ENCODE data around the gene CRX. TPM values are rescaled to one million over a fixed set of nuclear protein-coding genes. Genes with fewer than 3 reads are reported as not detected.

Gene CRX
- polyA plus RNA-seq, 1 of the 3 experiments (the other 2 are of a cell fraction), result not detected

GRCh38 chr19:47891923-47892666, 70.4 kb downstream of the CRX start:
- peaks cover 11% of the 10 kb centered on the region; the same call in 1 of the 2 replicates for H3K27me3 ChIP-seq (ENCODE audit: insufficient read depth)
- ChIA-PET CTCF (interaction anchor here (0.8 to 1.5 kb wide), 2 partner anchors 23 to 126 kb away, joined by 3 to 7 read pairs; no protein-coding TSS in a partner anchor), POLR2A (no interaction called here)
- no peaks in the 10 kb centered on the region for H3F3A ChIP-seq (replicated peaks; ENCODE audit: insufficient read depth)
- 27% methylated on average over 7 of the region's 7 CpGs for WGBS (ENCODE audit: low lambda C conversion rate)
- H2AFZ ChIP-seq (ENCODE audit: low read depth), result no peak overlapping the region
- no peak overlapping the region for H3K27ac ChIP-seq (ENCODE audit: low read depth in 2 of 2, low read length in 1 of 2)
- no peak overlapping the region for H3K4me2 ChIP-seq
- no peaks in the 10 kb centered on the region; a peak in 1 of 4 replicates for H3K4me1 ChIP-seq (ENCODE audit: control insufficient read depth in 1 of 2, insufficient read depth in 2 of 2, low read depth in 1 of 2, low read length in 1 of 2)
- DNase-seq, result no peak
- H4K20me1 ChIP-seq (ENCODE audit: insufficient read depth), result no peaks in the 10 kb centered on the region
- H3K36me3 ChIP-seq (replicated peaks in 1 of 2; ENCODE audit: control insufficient read depth in 1 of 2, insufficient read depth in 2 of 2, low read length in 1 of 2), result no peaks in the 10 kb centered on the region
- H3K9me3 ChIP-seq, result no peaks in the 10 kb centered on the region
- TF ChIP-seq FOSL2 (IDR thresholded peaks at IDR 0.05; ENCODE audit: borderline replicate concordance, low read depth) (no peak), CTCF (IDR thresholded peaks at IDR 0.05) (no peak), EZH2phosphoT487 (IDR thresholded peaks at IDR 0.05; ENCODE audit: borderline replicate concordance, low read depth) (no peak), RXRA (IDR thresholded peaks at IDR 0.05; ENCODE audit: borderline replicate concordance, low read depth) (no peak), USF2 (IDR thresholded peaks at IDR 0.05; ENCODE audit: borderline replicate concordance, low read depth, low read length) (no peak), FOXJ3 (CRISPR knock-in tag; IDR thresholded peaks at IDR 0.05) (no peak), SMC3 (IDR thresholded peaks at IDR 0.05; ENCODE audit: low read depth, low read length) (no peak), RFX5 (IDR thresholded peaks at IDR 0.05; ENCODE audit: low read length) (no peak), EP300 (IDR thresholded peaks at IDR 0.05; ENCODE audit: borderline replicate concordance in 1 of 2, low read depth in 1 of 2, low read length in 1 of 2) (no peak), ZBTB33 (IDR thresholded peaks at IDR 0.05; ENCODE audit: borderline replicate concordance, low read depth) (no peak), SIN3A (IDR thresholded peaks at IDR 0.05; ENCODE audit: borderline replicate concordance, low read depth, low read length) (no peak), NRF1 (IDR thresholded peaks at IDR 0.05; ENCODE audit: low read depth, low read length) (no peak), RCOR1 (IDR thresholded peaks at IDR 0.05; ENCODE audit: low read length) (no peak)
- H3K9me2 ChIP-seq, result no peaks in the 10 kb centered on the region
- no peak overlapping the region for H3K4me3 ChIP-seq (ENCODE audit: low read depth in 2 of 2, low read length in 1 of 2)
- H3K9ac ChIP-seq, result no peak overlapping the region
- H3K79me2 ChIP-seq (ENCODE audit: insufficient read depth), result no peaks in the 10 kb centered on the region

Small RNA genes within 50 kb of the gene (small RNA-seq; reads per million reads assigned to genes)
- gene AC008745.1, result 0 reads per million in 7 experiments

Other genes starting within 250 kb of the CRX start
- gene ZNF541, start 248.8 kb upstream of the CRX start, polyA plus RNA-seq (2012; rRNA removed), result 0.08 TPM in 2 replicates
- 0.75 and 1.4 TPM in 2 replicates for gene BICRA, start 212.8 kb upstream of the CRX start, polyA plus RNA-seq (2012; rRNA removed)
- gene EHD2, start 108.5 kb upstream of the CRX start, polyA plus RNA-seq (2012; rRNA removed), result 26.3 and 55.5 TPM in 2 replicates
- 198 and 275 TPM in 2 replicates for gene NOP53, start 76.4 kb upstream of the CRX start, polyA plus RNA-seq (2012; rRNA removed)
- gene SELENOW, start 43.2 kb upstream of the CRX start, polyA plus RNA-seq (2012; rRNA removed), result 316 and 335 TPM in 2 replicates
- not detected in 2 replicates for gene TPRX1, start 17.4 kb upstream of the CRX start, polyA plus RNA-seq (2012; rRNA removed)
- gene TPRX2, start 37.3 kb downstream of the CRX start, polyA plus RNA-seq (2012; rRNA removed), result not detected in 2 replicates
- not detected in 2 replicates for gene SULT2A1, start 64.4 kb downstream of the CRX start, polyA plus RNA-seq (2012; rRNA removed)
- gene BSPH1, start 170.2 kb downstream of the CRX start, polyA plus RNA-seq (2012; rRNA removed), result not detected in 2 replicates
- not detected in 2 replicates for gene ELSPBP1, start 172.7 kb downstream of the CRX start, polyA plus RNA-seq (2012; rRNA removed)
- gene CABP5, start 222.1 kb downstream of the CRX start, polyA plus RNA-seq (2012; rRNA removed), result not detected in 2 replicates

All from SK-N-SH (cell line).